Measurements from ENCODE around the gene SND1.
A peak's percentile ranks its signal among the peaks of the same experiment; 100 is the strongest.

DNA sequence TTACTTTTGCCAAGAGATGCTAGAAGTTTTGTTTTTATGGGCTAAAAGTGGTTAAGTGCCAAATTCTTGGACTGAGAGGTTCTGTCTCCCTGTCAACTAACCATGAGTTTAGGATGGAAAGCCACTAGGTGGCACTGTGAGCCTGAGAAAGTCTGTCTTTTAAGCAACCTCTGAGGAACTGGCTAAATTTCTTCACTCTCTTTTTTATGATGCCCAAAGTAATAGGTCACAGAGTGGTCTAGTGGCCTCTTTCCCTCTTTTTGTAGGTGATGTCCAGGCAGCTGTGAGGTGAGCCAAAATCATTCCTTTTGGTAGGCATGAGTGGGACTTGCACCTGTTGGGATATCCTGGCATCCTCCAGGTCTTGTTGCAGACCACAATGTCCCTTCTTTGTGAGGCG is 56.8 kb downstream of the SND1 start:
- TF ChIP-seq, protein P1, sequence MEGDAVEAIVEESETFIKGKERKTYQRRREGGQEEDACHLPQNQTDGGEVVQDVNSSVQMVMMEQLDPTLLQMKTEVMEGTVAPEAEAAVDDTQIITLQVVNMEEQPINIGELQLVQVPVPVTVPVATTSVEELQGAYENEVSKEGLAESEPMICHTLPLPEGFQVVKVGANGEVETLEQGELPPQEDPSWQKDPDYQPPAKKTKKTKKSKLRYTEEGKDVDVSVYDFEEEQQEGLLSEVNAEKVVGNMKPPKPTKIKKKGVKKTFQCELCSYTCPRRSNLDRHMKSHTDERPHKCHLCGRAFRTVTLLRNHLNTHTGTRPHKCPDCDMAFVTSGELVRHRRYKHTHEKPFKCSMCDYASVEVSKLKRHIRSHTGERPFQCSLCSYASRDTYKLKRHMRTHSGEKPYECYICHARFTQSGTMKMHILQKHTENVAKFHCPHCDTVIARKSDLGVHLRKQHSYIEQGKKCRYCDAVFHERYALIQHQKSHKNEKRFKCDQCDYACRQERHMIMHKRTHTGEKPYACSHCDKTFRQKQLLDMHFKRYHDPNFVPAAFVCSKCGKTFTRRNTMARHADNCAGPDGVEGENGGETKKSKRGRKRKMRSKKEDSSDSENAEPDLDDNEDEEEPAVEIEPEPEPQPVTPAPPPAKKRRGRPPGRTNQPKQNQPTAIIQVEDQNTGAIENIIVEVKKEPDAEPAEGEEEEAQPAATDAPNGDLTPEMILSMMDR (IDR thresholded peaks at IDR 0.05) = peak; percentile 45 to 76 (median 68)
- no peak for TF ChIP-seq POLR2A (IDR thresholded peaks at IDR 0.05)

Data from body of pancreas (tissue), 4 donors.